Measurements from ENCODE around the gene CARD10. TPM values are rescaled to one million over a fixed set of nuclear protein-coding genes. Genes with fewer than 3 reads are reported as not detected.

CARD10 gene
- total and polyA plus RNA-seq, 2 of the 8 experiments (the other 6 are each of a cell fraction or from before 2014, with no cell fraction given) = 13.5 to 14.4 TPM

- peak; percentile 52 for FAIRE-seq
These were observed 56.2 kb downstream of the CARD10 start for GRCh38 chr22:37462983-37463382.

More at GRCh38 chr22:37462983-37463382, 56.2 kb downstream of the CARD10 start:
- Histone ChIP-seq H3K23me2 (ENCODE audit: low read depth, low read length) (no peaks in the 10 kb centered on the region; the same call in 1 of the 2 replicates), H3K9ac (replicated peaks in 1 of 4; ENCODE audit: extremely low read depth in 1 of 4, low read depth in 3 of 4, low read length in 3 of 4) (no peak overlapping the region), H4K91ac (replicated peaks; ENCODE audit: insufficient read length, low read length) (no peak overlapping the region), H3K18ac (ENCODE audit: extremely low read depth, low read length) (no peak overlapping the region), H3K23ac (ENCODE audit: insufficient read length) (no peak overlapping the region), H2BK120ac (replicated peaks; ENCODE audit: low read depth, low read length) (no peak overlapping the region), H2BK5ac (ENCODE audit: low read depth, low read length) (no peak overlapping the region), H3K4me2 (ENCODE audit: insufficient read depth in 1 of 2, low read depth in 2 of 2, low read length in 2 of 2) (no peak overlapping the region), H4K8ac (ENCODE audit: extremely low read depth, insufficient read depth, low read length) (no peak overlapping the region), H4K20me1 (replicated peaks in 1 of 2; ENCODE audit: control insufficient read depth in 1 of 2, insufficient read depth in 2 of 2, low read length in 2 of 2) (peaks cover 0 to 2% of the 10 kb centered on the region in 2 experiments), H3K14ac (ENCODE audit: insufficient read length) (no peak overlapping the region), H3K79me1 (ENCODE audit: low read depth, low read length) (no peaks in the 10 kb centered on the region), H3K4me3 (ENCODE audit: extremely low read depth in 1 of 4, insufficient read depth in 2 of 4, low read depth in 3 of 4, low read length in 4 of 4) (no peak overlapping the region), H3K4ac (replicated peaks; ENCODE audit: insufficient read length, low read depth, low read length) (no peak overlapping the region), H3K9me3 (ENCODE audit: insufficient read depth in 2 of 2, low read depth in 1 of 2, low read length in 1 of 2) (no peaks in the 10 kb centered on the region), H3K56ac (replicated peaks; ENCODE audit: insufficient read length, low read depth, low read length) (no peak overlapping the region), H4K5ac (ENCODE audit: insufficient read length, low read depth, low read length) (no peak overlapping the region), H2BK20ac (ENCODE audit: low read length) (no peak overlapping the region), H3K79me2 (ENCODE audit: control insufficient read depth in 1 of 2, insufficient read depth in 2 of 2, low read length in 2 of 2) (no peaks in the 10 kb centered on the region; a peak in 1 of 4 replicates), H2BK12ac (ENCODE audit: low read depth, low read length) (no peak overlapping the region), H3K27me3 (replicated peaks in 1 of 4; ENCODE audit: control insufficient read depth in 3 of 4, extremely low read depth in 1 of 4, insufficient read depth in 3 of 4, low read length in 3 of 4) (no peaks in the 10 kb centered on the region), H2BK15ac (ENCODE audit: low read length) (no peak overlapping the region), H2AK5ac (ENCODE audit: low read depth, low read length) (no peak overlapping the region), H2AFZ (ENCODE audit: low read length) (no peak overlapping the region), H3K36me3 (ENCODE audit: control insufficient read depth in 2 of 4, insufficient read depth in 4 of 4, low read length in 3 of 4) (no peaks in the 10 kb centered on the region), H3K4me1 (replicated peaks in 1 of 4; ENCODE audit: control insufficient read depth in 3 of 4, insufficient read depth in 4 of 4, low read length in 3 of 4) (no peaks in the 10 kb centered on the region; a peak in 2 of 7 replicates), H3K27ac (ENCODE audit: low read depth, low read length) (no peak overlapping the region)
- DNase-seq (ENCODE audit: low read depth in 1 of 2, low spot score in 2 of 2) = peak in 1 of 2 experiments; percentile 81
- WGBS, 2 experiments (ENCODE audit: extremely low coverage in 1 of 2, insufficient coverage in 1 of 2, insufficient read length in 1 of 2, insufficient replicate concordance in 2 of 2, low coverage in 1 of 2, low lambda C conversion rate in 2 of 2, missing lambda C conversion rate in 1 of 2) = 30% methylated on average over 5 of the region's 5 CpGs; no CpG with 5 or more reads in 1 of the 2 experiments
- CTCF ChIA-PET (ENCODE audit: partially characterized antibody) = interaction anchor here (0.6 to 2.2 kb wide), 13 partner anchors 10 to 204 kb away, joined by 3 to 24 read pairs (median 3); partner anchors contain the start of gene ELFN2
- POLR2A ChIA-PET (ENCODE audit: partially characterized antibody) = interaction anchor here (1.9 kb wide), 1 partner anchor 9 kb away, joined by 4 read pairs; no protein-coding TSS in a partner anchor
- TF ChIP-seq RXRA (IDR thresholded peaks at IDR 0.05; ENCODE audit: insufficient read depth, low read depth, low read length) (no peak), SIN3A (conservative IDR thresholded peaks at IDR 0.05 in 1 of 2, IDR thresholded peaks at IDR 0.05 in 1 of 2; ENCODE audit: low read depth in 1 of 2, low read length in 2 of 2) (peak; percentile 26 to 70; a peak in 1 of 4 replicates)
